Cardiac muscle cell (in vitro differentiated cells and primary cell): ENCODE results near the gene CAPNS2. TPM values are rescaled to one million over a fixed set of nuclear protein-coding genes. Genes with fewer than 3 reads are reported as not detected.

Experiments
- DNase-seq, 2 donors: peaks; one replicate each; pipeline versions ENCODE4 v3.0.0 to v3.0.0-alpha.2; 2010 to 2017; ENCODE audit warnings: low read depth in 1 of 2, low spot score in 1 of 2
- H3K27ac ChIP-seq: fragments of 200-600 bp; sonication (generic); 2 replicates; pipeline ENCODE4 v1.5.1; 2016
- H3K27me3 ChIP-seq: fragments of 200-600 bp; sonication (generic); 2 replicates; pipeline ENCODE4 v1.6.0; 2016; ENCODE audit warnings: control low read depth
- H3K36me3 ChIP-seq: fragments of 200-600 bp; sonication (generic); 2 replicates; pipeline ENCODE4 v1.5.1; 2016; ENCODE audit warnings: control low read depth
- H3K4me1 ChIP-seq: fragments of 200-600 bp; sonication (generic); 2 replicates; pipeline ENCODE4 v1.8.1; 2017; ENCODE audit warnings: low read depth, mild to moderate bottlenecking, mixed run types
- H3K4me3 ChIP-seq: fragments of 200-600 bp; sonication (generic); 2 replicates; pipeline ENCODE4 v1.5.1; 2016; ENCODE audit warnings: mild to moderate bottlenecking
- H3K9me3 ChIP-seq: fragments of 200-600 bp; sonication (generic); 2 replicates; pipeline ENCODE4 v1.5.1; 2017; ENCODE audit warnings: low read depth, mild to moderate bottlenecking, control low read depth
- polyA plus RNA-seq: library from polyadenylated mRNA; unstranded; fragments of >200 nt; fragmentation: Nextera tagmentation; extraction: Ambion mirVana; gene quantifications from 2 replicates; pipeline ENCODE4 v1.2.1, GENCODE V29; 2016
- total RNA-seq: library from RNA; depleted of rRNA; stranded (reverse); fragments of >200 nt; gene quantifications from 2 replicates; pipeline ENCODE4 v1.2.3, GENCODE V29; 2016
- TF ChIP-seq, protein P1 (sequence below): IDR thresholded peaks from 2 replicates; pipeline ENCODE4 v1.5.1; 2012; ENCODE audit warnings: low read depth, mild to moderate bottlenecking, low read length

The CAPNS2 gene
- total and polyA plus RNA-seq, 2 experiments from 2014 or later = not detected

DNA sequence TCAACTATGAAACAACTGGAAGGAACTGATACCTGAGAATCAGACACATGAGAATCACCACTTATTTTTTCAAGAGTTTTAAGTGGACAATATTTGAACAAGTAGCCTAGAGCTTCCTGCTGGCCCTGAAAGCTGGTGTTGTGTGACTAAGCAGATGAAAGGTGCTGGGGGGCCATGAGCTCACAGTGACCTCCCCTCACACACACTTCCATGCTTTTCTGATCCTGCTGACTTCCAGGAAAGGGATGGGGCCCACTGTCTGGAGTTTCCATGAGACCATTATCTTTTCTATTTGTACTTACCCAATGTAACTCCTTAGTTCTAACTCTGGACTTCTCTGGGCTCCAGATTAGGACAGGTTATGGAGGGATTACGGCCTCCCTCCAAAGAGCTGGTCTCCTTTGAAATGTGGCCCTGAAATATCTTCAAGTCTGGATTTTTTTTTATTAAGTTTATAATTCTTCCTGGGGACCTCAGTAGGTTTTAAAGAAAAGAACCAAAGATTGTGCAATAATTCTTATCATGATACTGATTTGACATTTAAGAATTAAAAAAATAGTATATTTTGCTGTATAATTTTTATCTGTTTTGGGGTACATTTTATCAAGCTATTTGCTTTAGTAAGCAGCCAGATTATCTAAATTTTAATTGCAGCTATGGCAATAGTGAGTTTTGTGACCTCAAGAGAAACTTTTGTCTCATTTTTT is 4.9 kb downstream of the CAPNS2 start:
- Histone ChIP-seq H3K27me3 (no peaks in the 10 kb centered on the region), H3K9me3 (no peaks in the 10 kb centered on the region), H3K36me3 (no peaks in the 10 kb centered on the region), H3K27ac (no peak overlapping the region), H3K4me3 (no peak overlapping the region), H3K4me1 (no peaks in the 10 kb centered on the region)
- TF ChIP-seq, protein P1, sequence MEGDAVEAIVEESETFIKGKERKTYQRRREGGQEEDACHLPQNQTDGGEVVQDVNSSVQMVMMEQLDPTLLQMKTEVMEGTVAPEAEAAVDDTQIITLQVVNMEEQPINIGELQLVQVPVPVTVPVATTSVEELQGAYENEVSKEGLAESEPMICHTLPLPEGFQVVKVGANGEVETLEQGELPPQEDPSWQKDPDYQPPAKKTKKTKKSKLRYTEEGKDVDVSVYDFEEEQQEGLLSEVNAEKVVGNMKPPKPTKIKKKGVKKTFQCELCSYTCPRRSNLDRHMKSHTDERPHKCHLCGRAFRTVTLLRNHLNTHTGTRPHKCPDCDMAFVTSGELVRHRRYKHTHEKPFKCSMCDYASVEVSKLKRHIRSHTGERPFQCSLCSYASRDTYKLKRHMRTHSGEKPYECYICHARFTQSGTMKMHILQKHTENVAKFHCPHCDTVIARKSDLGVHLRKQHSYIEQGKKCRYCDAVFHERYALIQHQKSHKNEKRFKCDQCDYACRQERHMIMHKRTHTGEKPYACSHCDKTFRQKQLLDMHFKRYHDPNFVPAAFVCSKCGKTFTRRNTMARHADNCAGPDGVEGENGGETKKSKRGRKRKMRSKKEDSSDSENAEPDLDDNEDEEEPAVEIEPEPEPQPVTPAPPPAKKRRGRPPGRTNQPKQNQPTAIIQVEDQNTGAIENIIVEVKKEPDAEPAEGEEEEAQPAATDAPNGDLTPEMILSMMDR = no peak
- DNase-seq = no peak

- Histone ChIP-seq H3K36me3 (no peaks in the 10 kb centered on the region), H3K4me1 (no peaks in the 10 kb centered on the region)
- TF ChIP-seq, protein P1 = no peak
Observed at GRCh38 chr16:55572439-55572838, 6.0 kb downstream of the CAPNS2 start.

DNA sequence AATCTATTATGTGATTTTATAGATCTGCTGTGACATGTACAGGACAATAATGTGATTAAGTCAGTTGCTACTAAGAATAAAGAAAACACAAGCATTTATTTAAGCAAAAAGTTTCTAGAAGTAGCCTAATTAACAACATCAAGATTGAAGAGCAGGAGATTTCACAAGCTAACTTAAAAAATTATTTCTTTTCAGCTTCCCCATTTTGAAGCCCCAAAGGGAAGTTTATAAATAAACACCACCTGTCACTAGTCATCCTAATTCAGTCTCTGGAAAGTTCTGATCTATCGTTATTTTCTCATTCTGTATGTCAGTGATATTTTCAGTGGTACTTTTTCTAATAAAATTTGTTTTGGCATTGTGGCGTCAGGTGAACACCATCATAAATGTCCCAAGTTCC is 8.3 kb downstream of the CAPNS2 start:
- H3K9me3 ChIP-seq = no peaks in the 10 kb centered on the region
- no peaks in the 10 kb centered on the region for H3K27me3 ChIP-seq
- TF ChIP-seq, protein P1 = no peak
- no peaks in the 10 kb centered on the region for H3K4me1 ChIP-seq
- no peak overlapping the region for H3K4me3 ChIP-seq
- H3K27ac ChIP-seq = no peak overlapping the region
- no peaks in the 10 kb centered on the region for H3K36me3 ChIP-seq
- no peak for DNase-seq

More at GRCh38 chr16:55572439-55572838, 6.0 kb downstream of the CAPNS2 start:
- no peaks in the 10 kb centered on the region for H3K27me3 ChIP-seq
- H3K9me3 ChIP-seq = no peaks in the 10 kb centered on the region
- peak in 1 of 2 donors; percentile 30 for DNase-seq
- H3K27ac ChIP-seq = no peak overlapping the region
- H3K4me3 ChIP-seq = no peak overlapping the region

GRCh38 chr16:55575496-55575895 is 9.0 kb downstream of the CAPNS2 start:
- Histone ChIP-seq H3K9me3 (no peaks in the 10 kb centered on the region), H3K36me3 (no peaks in the 10 kb centered on the region), H3K4me3 (no peak overlapping the region), H3K27me3 (no peaks in the 10 kb centered on the region), H3K27ac (no peak overlapping the region), H3K4me1 (no peaks in the 10 kb centered on the region)
- TF ChIP-seq, protein P1 = no peak
- DNase-seq = no peak

GRCh38 chr16:55576384-55576783 is 9.9 kb downstream of the CAPNS2 start:
- Histone ChIP-seq H3K27me3 (no peaks in the 10 kb centered on the region), H3K27ac (no peak overlapping the region), H3K4me3 (no peak overlapping the region), H3K36me3 (no peaks in the 10 kb centered on the region), H3K9me3 (no peaks in the 10 kb centered on the region), H3K4me1 (no peaks in the 10 kb centered on the region)
- DNase-seq = no peak
- TF ChIP-seq, protein P1 = no peak
